GM12801 (cell line): ENCODE measurements around the gene ZBTB37.

Source experiments
- CTCF ChIP-seq: IDR thresholded peaks from one replicate; pipeline ENCODE4 v1.5.1; 2011; ENCODE audit warnings: control low read depth; ENCODE audit not compliant: insufficient read length; ENCODE audit errors: extremely low read depth

Gene ZBTB37

GRCh38 chr1:173884701-173885100 is 16.5 kb downstream of the ZBTB37 start:
- no peak for TF ChIP-seq CTCF

- TF ChIP-seq CTCF, result no peak
Measured at GRCh38 chr1:173886746-173887611, 18.8 kb downstream of the ZBTB37 start.

- no peak for TF ChIP-seq CTCF
Measured at GRCh38 chr1:173887627-173888026, 19.4 kb downstream of the ZBTB37 start.

GRCh38 chr1:173888749-173889148 is 20.6 kb downstream of the ZBTB37 start:
- TF ChIP-seq CTCF, result no peak

- TF ChIP-seq CTCF, result no peak
Measured at GRCh38 chr1:173889885-173890284, 21.7 kb downstream of the ZBTB37 start.

GRCh38 chr1:173893611-173894010 is 25.4 kb downstream of the ZBTB37 start:
- no peak for TF ChIP-seq CTCF

- TF ChIP-seq CTCF, result no peak
Measured at GRCh38 chr1:173894189-173894588, 26.0 kb downstream of the ZBTB37 start.
